Measurements from ENCODE around the gene ANKRD13D. TPM values are rescaled to one million over a fixed set of nuclear protein-coding genes. Genes with fewer than 3 reads are reported as not detected.

The ANKRD13D gene
- total and polyA plus RNA-seq, 2 donors from 2014 or later = 21.9 to 68.3 TPM

DNA sequence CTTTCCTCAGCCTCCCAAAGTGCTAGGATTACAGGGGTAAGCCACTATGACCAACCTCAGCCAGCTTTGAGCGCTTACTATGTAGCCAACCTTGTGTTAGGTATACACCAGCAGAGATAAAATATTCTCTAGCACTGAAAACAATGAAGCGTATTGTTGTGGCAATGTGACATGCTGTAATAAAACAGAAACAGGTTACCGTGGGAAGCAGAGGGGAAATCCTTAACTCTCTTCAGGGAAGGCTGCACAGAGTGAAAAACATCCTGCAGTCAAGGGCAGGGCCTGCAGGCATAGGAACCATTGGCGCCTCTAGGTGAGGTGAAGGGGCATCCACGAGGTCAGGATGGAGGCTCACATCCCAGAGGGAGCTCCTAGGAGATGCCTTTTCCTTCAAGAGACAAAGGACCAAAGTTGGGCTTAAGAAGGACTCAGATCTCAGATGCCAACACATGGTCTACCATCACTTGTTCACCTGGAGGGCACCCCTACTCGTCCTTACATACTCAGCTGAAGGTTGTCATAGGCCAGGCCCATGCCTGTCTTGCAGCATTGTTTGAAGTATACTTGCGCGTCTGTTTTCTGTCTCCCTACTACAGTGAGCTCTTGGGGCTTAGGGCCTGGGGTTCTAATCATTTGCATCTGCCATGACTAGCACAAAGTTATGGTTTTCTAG is 56.3 kb downstream of the ANKRD13D start:
- Histone ChIP-seq H3K9me3 (ENCODE audit: control insufficient read depth in 2 of 3, insufficient read depth in 1 of 3, low read length in 3 of 3) (no peaks in the 10 kb centered on the region), H3K27me3 (ENCODE audit: control insufficient read depth, insufficient read depth, low read length) (no peaks in the 10 kb centered on the region), H3K27ac (ENCODE audit: low read depth in 2 of 2, low read length in 2 of 2) (no peak overlapping the region), H3K9ac (ENCODE audit: low read length in 3 of 3) (no peak overlapping the region), H3K4me1 (ENCODE audit: control insufficient read depth in 2 of 3, insufficient read depth in 2 of 3, low read depth in 1 of 3, low read length in 3 of 3) (peaks cover 0 to 3% (median 0%) of the 10 kb centered on the region in 3 donors), H3K36me3 (ENCODE audit: control insufficient read depth in 2 of 3, insufficient read depth in 3 of 3, low read length in 3 of 3) (no peaks in the 10 kb centered on the region), H3K4me3 (ENCODE audit: low read length in 3 of 3) (no peak overlapping the region)
- DNase-seq = peak in 1 of 5 donors; percentile 39
- intact Hi-C loops (cut with DNase I) = loop anchor here (5.0 kb wide), 1 partner anchor 37 kb away; no protein-coding TSS in a partner anchor
- FAIRE-seq = no peak
- TF ChIP-seq, protein P1, sequence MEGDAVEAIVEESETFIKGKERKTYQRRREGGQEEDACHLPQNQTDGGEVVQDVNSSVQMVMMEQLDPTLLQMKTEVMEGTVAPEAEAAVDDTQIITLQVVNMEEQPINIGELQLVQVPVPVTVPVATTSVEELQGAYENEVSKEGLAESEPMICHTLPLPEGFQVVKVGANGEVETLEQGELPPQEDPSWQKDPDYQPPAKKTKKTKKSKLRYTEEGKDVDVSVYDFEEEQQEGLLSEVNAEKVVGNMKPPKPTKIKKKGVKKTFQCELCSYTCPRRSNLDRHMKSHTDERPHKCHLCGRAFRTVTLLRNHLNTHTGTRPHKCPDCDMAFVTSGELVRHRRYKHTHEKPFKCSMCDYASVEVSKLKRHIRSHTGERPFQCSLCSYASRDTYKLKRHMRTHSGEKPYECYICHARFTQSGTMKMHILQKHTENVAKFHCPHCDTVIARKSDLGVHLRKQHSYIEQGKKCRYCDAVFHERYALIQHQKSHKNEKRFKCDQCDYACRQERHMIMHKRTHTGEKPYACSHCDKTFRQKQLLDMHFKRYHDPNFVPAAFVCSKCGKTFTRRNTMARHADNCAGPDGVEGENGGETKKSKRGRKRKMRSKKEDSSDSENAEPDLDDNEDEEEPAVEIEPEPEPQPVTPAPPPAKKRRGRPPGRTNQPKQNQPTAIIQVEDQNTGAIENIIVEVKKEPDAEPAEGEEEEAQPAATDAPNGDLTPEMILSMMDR (IDR thresholded peaks at IDR 0.05; ENCODE audit: borderline replicate concordance, extremely low read depth, insufficient read depth) = no peak

DNA sequence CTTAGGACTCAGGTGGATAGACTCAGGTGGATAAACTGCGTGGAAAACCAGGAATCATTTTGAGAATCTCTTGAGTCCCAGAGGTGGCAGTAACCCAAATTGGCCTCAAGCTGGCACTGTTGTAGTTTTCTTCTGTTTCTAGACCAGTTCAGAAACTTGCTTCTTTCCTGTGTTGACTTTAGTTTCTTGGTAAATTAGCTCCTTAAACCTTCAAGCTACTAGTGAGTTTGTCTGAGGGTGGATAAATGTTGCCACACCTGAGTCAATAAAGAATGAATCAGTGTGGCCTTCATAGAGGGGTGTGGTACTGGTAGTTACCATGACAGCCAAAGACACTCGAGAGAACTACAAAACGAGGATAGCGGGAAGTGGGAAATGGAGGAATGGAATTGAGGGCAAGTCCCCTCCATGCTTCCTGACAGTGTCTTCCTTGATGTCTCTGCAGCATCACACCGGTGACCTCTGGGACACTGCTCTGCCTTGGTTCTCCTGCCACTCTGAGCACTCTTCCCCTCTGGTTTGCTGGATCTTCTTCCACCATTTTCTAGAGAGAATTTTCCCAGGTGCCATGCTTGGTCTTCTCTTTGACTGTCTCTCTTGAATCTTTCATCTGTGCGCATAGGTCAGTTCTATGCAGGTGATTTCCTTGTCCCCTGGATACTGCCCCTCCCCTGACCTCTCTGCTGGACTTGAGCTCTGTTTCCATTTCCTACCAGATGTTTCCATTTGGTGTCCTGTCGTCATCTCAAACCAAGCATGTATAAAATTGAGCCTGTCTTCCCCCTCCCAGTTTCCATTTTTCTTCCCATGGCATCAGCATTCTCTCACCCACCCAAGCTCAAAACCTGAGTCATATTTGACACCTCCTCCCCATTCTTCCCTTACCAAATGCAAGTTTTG is 57.1 kb downstream of the ANKRD13D start:
- peak in 2 of 5 donors; percentile 51 for DNase-seq
- no peaks in the 10 kb centered on the region for H3K36me3 ChIP-seq (ENCODE audit: control insufficient read depth in 2 of 3, insufficient read depth in 3 of 3, low read length in 3 of 3)
- intact Hi-C loops (cut with DNase I) = loop anchor here (5.0 kb wide), 1 partner anchor 36 kb away; no protein-coding TSS in a partner anchor
- H3K9ac ChIP-seq (ENCODE audit: low read length in 3 of 3) = no peak overlapping the region
- H3K9me3 ChIP-seq (ENCODE audit: control insufficient read depth in 2 of 3, insufficient read depth in 1 of 3, low read length in 3 of 3) = no peaks in the 10 kb centered on the region
- no peak overlapping the region for H3K4me3 ChIP-seq (ENCODE audit: low read length in 3 of 3)
- FAIRE-seq = no peak
- peaks cover 0 to 5% (median 0%) of the 10 kb centered on the region in 3 donors for H3K4me1 ChIP-seq (ENCODE audit: control insufficient read depth in 2 of 3, insufficient read depth in 2 of 3, low read depth in 1 of 3, low read length in 3 of 3)
- TF ChIP-seq, protein P1 (IDR thresholded peaks at IDR 0.05; ENCODE audit: borderline replicate concordance, extremely low read depth, insufficient read depth) = peak; percentile 64
- H3K27ac ChIP-seq (ENCODE audit: low read depth in 2 of 2, low read length in 2 of 2) = no peak overlapping the region
- no peaks in the 10 kb centered on the region for H3K27me3 ChIP-seq (ENCODE audit: control insufficient read depth, insufficient read depth, low read length)

DNA sequence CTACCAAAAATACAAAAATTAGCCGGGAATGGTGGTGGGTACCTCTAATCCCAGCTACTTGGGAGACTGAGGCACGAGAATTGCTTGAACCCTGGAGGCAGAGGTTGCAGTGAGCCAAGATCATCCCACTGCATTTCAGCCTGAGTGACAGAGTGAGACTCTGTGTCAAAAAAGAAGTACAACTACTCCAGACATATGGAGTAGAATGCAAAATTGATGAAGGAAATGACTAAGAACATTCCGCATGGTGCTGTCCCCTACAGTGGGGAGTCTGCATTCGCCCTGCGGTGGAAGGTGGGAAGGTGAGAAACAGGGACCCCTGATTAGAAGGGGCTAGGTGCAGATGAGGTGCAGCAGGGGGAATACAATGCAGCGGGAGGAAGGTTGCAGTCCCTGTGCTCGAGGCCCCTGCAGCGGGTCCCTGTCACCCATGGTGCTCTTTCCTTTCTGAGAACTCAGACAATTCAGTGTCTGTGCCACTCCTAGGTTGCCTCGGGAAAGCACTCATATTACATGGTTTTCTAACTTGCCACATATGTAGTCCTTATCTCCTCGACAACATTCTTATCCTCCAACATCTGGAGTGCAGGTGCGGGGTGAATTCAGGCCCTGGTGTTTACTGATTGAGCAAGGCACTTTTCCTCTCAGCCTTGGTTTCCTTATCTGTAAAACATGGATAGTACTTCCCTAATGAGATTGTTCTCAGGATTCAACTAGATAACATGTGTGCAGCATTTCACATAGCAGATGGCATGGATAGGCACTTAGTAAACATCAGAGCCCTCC is 59.1 kb downstream of the ANKRD13D start:
- peaks cover 0 to 16% (median 4%) of the 10 kb centered on the region in 3 donors for H3K4me1 ChIP-seq (ENCODE audit: control insufficient read depth in 2 of 3, insufficient read depth in 2 of 3, low read depth in 1 of 3, low read length in 3 of 3)
- no peak overlapping the region for H3K9ac ChIP-seq (ENCODE audit: low read length in 3 of 3)
- FAIRE-seq = no peak

More for the DNA sequence above, 59.1 kb downstream of the ANKRD13D start:
- Histone ChIP-seq H3K9me3 (ENCODE audit: control insufficient read depth in 2 of 3, insufficient read depth in 1 of 3, low read length in 3 of 3) (no peaks in the 10 kb centered on the region), H3K27me3 (ENCODE audit: control insufficient read depth, insufficient read depth, low read length) (no peaks in the 10 kb centered on the region), H3K27ac (ENCODE audit: low read depth in 2 of 2, low read length in 2 of 2) (no peak overlapping the region), H3K4me3 (ENCODE audit: low read length in 3 of 3) (no peak overlapping the region), H3K36me3 (ENCODE audit: control insufficient read depth in 2 of 3, insufficient read depth in 3 of 3, low read length in 3 of 3) (no peaks in the 10 kb centered on the region)
- TF ChIP-seq, protein P1 (IDR thresholded peaks at IDR 0.05; ENCODE audit: borderline replicate concordance, extremely low read depth, insufficient read depth) = no peak
- intact Hi-C loops (cut with DNase I) = loop anchor here (5.0 kb wide), 1 partner anchor 34 kb away; no protein-coding TSS in a partner anchor
- DNase-seq = no peak

Measured in kidney (tissue), 14 donors.